Stimulated activated CD8-positive, alpha-beta memory T cell treated with anti-CD3 and anti-CD28 coated beads, Interleukin-12 subunit alpha, Interleukin-12 subunit beta, amount 100 ng/mL, for 24 hours (primary cell): ENCODE results near the gene DNAJC12.
"Not testable (repeated sequence)": the region's sequence is repeated elsewhere in the genome, so short reads cannot be mapped to it uniquely, and the experiment has no call there.

ENCODE experiments used
- DNase-seq: peaks from one replicate; pipeline ENCODE4 v3.0.0-alpha.2; 2020; ENCODE audit errors: extremely low read depth

Gene DNAJC12

GRCh38 chr10:67839951-67840350 lies 2.0 kb upstream of the DNAJC12 start:
- DNase-seq: no peak

- not testable (repeated sequence) for DNase-seq
Observed at GRCh38 chr10:67839511-67839910, 1.5 kb upstream of the DNAJC12 start.

GRCh38 chr10:67836972-67837371 lies 1.0 kb downstream of the DNAJC12 start:
- DNase-seq: no peak

GRCh38 chr10:67836488-67836887 lies 1.5 kb downstream of the DNAJC12 start:
- DNase-seq: no peak

- not testable (repeated sequence) for DNase-seq
Observed at GRCh38 chr10:67835541-67836394, 2.2 kb downstream of the DNAJC12 start.

GRCh38 chr10:67834375-67834774 lies 3.6 kb downstream of the DNAJC12 start:
- DNase-seq: no peak

GRCh38 chr10:67827811-67828210 lies 10.2 kb downstream of the DNAJC12 start:
- DNase-seq: no peak

GRCh38 chr10:67819768-67820204 lies 18.2 kb downstream of the DNAJC12 start:
- DNase-seq: no peak

GRCh38 chr10:67818323-67818722 lies 19.7 kb downstream of the DNAJC12 start:
- no peak for DNase-seq

GRCh38 chr10:67816719-67817118 lies 21.3 kb downstream of the DNAJC12 start:
- no peak for DNase-seq

GRCh38 chr10:67815571-67816059 lies 22.4 kb downstream of the DNAJC12 start:
- no peak for DNase-seq

- no peak for DNase-seq
Observed at GRCh38 chr10:67812007-67812406, 26.0 kb downstream of the DNAJC12 start.

- no peak for DNase-seq
Observed at GRCh38 chr10:67809107-67809506, 28.9 kb downstream of the DNAJC12 start.

GRCh38 chr10:67808704-67809103 lies 29.3 kb downstream of the DNAJC12 start:
- no peak for DNase-seq

GRCh38 chr10:67807855-67808456 lies 30.0 kb downstream of the DNAJC12 start:
- DNase-seq: no peak

- DNase-seq: no peak
Observed at GRCh38 chr10:67804395-67804678, 33.7 kb downstream of the DNAJC12 start.

GRCh38 chr10:67803588-67804394 lies 34.2 kb downstream of the DNAJC12 start:
- no peak for DNase-seq

- DNase-seq: no peak
Observed at GRCh38 chr10:67802767-67803538, 35.0 kb downstream of the DNAJC12 start.

- DNase-seq: no peak
Observed at GRCh38 chr10:67801118-67801517, 36.9 kb downstream of the DNAJC12 start.

- DNase-seq: no peak
Observed at GRCh38 chr10:67794909-67795460, 43.0 kb downstream of the DNAJC12 start.

- no peak for DNase-seq
Observed at GRCh38 chr10:67794256-67794655, 43.7 kb downstream of the DNAJC12 start.
